CD4-positive, alpha-beta T cell treated with Interleukin-4 for 4 hours (primary cell): ENCODE measurements around the gene SNX24.
"Not testable (repeated sequence)": the region's sequence is repeated elsewhere in the genome, so short reads cannot be mapped to it uniquely, and the experiment has no call there.

Source experiments
- DNase-seq: peaks from one replicate; pipeline ENCODE4 v3.0.0-alpha.2; 2020

The SNX24 gene

GRCh38 chr5:122845229-122846050 is at the start of gene SNX24:
SNX24 (plus strand) TSS chr5:122845613; CDS start chr5:122845634, 21 bp downstream.
- DNase-seq = peak; percentile 71

GRCh38 chr5:122805481-122805880 is 39.9 kb upstream of the SNX24 start:
- no peak for DNase-seq

GRCh38 chr5:122810405-122810804 is 35.0 kb upstream of the SNX24 start:
- DNase-seq = no peak

GRCh38 chr5:122815218-122815767 is 30.1 kb upstream of the SNX24 start:
- no peak for DNase-seq

- no peak for DNase-seq
These were observed 28.7 kb upstream of the SNX24 start for GRCh38 chr5:122816756-122817155.

GRCh38 chr5:122831984-122832383 is 13.4 kb upstream of the SNX24 start:
- no peak for DNase-seq

- no peak for DNase-seq
These were observed 9.7 kb upstream of the SNX24 start for GRCh38 chr5:122835681-122836080.

GRCh38 chr5:122836947-122837346 is 8.5 kb upstream of the SNX24 start:
- no peak for DNase-seq

GRCh38 chr5:122839731-122840130 is 5.7 kb upstream of the SNX24 start:
- DNase-seq = no peak

- DNase-seq = no peak
These were observed 3.3 kb upstream of the SNX24 start for GRCh38 chr5:122842016-122842580.

GRCh38 chr5:122844136-122844909 is 1.1 kb upstream of the SNX24 start:
- DNase-seq = no peak

GRCh38 chr5:122844910-122845228 is 544 bp upstream of the SNX24 start:
- DNase-seq = no peak

GRCh38 chr5:122846051-122846550 is 688 bp downstream of the SNX24 start:
- DNase-seq = no peak

- DNase-seq = no peak
These were observed 2.3 kb downstream of the SNX24 start for GRCh38 chr5:122847687-122848081.

GRCh38 chr5:122849771-122850170 is 4.4 kb downstream of the SNX24 start:
- DNase-seq = no peak

- not testable (repeated sequence) for DNase-seq
These were observed 12.1 kb downstream of the SNX24 start for GRCh38 chr5:122857538-122857937.

- no peak for DNase-seq
These were observed 13.0 kb downstream of the SNX24 start for GRCh38 chr5:122858451-122858850.

GRCh38 chr5:122863240-122863639 is 17.8 kb downstream of the SNX24 start:
- DNase-seq = no peak

GRCh38 chr5:122863721-122864120 is 18.3 kb downstream of the SNX24 start:
- DNase-seq = no peak

GRCh38 chr5:122864400-122864799 is 19.0 kb downstream of the SNX24 start:
- no peak for DNase-seq

GRCh38 chr5:122864842-122865241 is 19.4 kb downstream of the SNX24 start:
- DNase-seq = no peak

GRCh38 chr5:122870219-122870856 is 24.9 kb downstream of the SNX24 start:
- no peak for DNase-seq

GRCh38 chr5:122871661-122872060 is 26.2 kb downstream of the SNX24 start:
- no peak for DNase-seq
